Transverse colon (tissue), 3 donors: ENCODE data around the gene FOXG1.

ENCODE experiments used
- EP300 ChIP-seq: sonication (generic); formaldehyde crosslinking; IDR thresholded peaks from one replicate; pipeline ENCODE4 v1.6.1; 2017; ENCODE audit warnings: antibody characterized with exemption, low read depth
- TF ChIP-seq, protein P1 (sequence below), 5 experiments: fragments of 200-600 bp in 3 of 5; fragments of 450-650 bp in 2 of 5; sonication (generic) in 3 of 5; IDR thresholded peaks; 1 replicate in 2 of 5; 2 replicates in 3 of 5; pipeline ENCODE4 v1.5.1; 2016 to 2017; ENCODE audit warnings: antibody characterized with exemption in 5 of 5, inconsistent platforms in 3 of 5, mild to moderate bottlenecking in 2 of 5, moderate library complexity in 1 of 5

DNA sequence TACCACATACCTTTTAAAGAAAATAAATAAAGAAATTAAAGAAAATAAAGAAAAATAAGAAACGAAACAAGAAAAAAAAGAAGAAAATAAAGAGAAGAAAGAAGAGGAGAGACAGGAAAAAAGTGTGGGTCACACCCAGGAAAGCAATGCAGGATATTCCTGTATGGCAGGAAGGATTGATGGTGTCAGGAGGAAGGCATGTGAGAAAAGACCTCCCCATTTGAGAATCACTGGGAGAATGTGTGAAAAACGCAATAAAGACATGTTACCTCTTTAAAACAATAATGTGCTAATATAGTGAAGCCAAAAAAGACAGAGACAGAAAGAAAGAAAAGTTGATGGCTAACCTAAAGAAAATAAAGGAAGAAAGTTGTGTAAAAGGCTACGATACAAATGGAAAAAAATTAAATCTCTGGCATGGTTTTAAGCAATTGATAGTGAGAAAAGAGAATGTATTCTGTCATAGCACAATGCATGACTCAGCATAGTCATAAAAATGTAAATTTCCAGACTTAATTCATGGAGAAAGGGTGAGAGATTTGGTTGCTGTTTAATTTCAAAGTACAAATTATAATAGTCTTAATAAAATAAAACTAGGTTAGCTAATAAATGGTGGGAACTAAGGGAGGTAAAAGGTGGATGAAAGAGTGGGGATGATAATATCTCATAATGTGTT is 24.3 kb upstream of the FOXG1 start:
- TF ChIP-seq, protein P1, sequence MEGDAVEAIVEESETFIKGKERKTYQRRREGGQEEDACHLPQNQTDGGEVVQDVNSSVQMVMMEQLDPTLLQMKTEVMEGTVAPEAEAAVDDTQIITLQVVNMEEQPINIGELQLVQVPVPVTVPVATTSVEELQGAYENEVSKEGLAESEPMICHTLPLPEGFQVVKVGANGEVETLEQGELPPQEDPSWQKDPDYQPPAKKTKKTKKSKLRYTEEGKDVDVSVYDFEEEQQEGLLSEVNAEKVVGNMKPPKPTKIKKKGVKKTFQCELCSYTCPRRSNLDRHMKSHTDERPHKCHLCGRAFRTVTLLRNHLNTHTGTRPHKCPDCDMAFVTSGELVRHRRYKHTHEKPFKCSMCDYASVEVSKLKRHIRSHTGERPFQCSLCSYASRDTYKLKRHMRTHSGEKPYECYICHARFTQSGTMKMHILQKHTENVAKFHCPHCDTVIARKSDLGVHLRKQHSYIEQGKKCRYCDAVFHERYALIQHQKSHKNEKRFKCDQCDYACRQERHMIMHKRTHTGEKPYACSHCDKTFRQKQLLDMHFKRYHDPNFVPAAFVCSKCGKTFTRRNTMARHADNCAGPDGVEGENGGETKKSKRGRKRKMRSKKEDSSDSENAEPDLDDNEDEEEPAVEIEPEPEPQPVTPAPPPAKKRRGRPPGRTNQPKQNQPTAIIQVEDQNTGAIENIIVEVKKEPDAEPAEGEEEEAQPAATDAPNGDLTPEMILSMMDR (IDR thresholded peaks at IDR 0.05), result no peak
- TF ChIP-seq EP300, result no peak
